HG03060 (cell line): ENCODE data around the gene AIFM2.

Source experiments
- ATAC-seq: cut with Tn5 transposase; IDR thresholded peaks from one replicate; pipeline ENCODE4 v1.9.1; 2021; ENCODE audit warnings: low read depth, moderate number of reproducible peaks; ENCODE audit not compliant: unreplicated experiment

AIFM2 gene

DNA sequence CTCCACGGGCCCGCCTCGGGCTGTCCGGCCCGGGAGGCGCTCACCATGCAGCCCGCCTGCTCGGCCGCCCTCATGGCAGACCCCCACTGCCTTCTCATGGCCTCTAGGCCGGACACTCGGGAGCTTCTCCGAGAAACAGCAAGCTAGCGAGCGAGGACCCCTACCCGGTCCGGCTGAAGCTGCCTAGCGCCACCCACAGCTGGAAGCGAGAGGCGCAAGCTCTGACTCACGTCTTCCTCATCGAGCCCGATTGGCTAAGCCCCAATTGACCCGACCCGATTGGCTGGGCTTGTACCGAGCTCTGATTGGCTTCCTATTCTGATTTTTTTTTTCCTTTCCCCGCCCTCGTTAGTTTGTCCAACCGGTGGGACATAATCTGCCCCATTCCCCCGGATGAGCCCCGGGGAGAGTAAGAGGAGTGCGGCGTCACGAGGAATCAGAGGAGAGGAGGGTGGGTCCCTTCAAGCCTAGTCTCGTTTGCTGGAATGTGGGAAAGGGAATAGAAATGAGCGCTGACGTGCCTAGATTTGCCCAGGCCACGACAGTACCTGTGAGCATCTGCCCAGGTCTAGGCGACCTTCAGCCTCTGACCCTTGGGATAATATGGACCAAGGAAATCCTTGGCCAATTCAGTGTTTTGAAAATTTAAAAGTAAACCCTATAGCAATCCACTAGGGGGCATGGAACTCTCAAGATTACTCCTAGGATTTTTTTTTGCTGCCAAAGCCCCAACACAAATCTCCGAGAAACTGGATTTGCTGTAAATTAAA lies 14.0 kb upstream of the AIFM2 start, which contains the start of gene TYSND1:
Gene TYSND1, minus strand, starts transcription at position 212 of the 770 bp plus-strand sequence. Its CDS starts 114 bp downstream, at position 98.
- ATAC-seq = peak; percentile 90

DNA sequence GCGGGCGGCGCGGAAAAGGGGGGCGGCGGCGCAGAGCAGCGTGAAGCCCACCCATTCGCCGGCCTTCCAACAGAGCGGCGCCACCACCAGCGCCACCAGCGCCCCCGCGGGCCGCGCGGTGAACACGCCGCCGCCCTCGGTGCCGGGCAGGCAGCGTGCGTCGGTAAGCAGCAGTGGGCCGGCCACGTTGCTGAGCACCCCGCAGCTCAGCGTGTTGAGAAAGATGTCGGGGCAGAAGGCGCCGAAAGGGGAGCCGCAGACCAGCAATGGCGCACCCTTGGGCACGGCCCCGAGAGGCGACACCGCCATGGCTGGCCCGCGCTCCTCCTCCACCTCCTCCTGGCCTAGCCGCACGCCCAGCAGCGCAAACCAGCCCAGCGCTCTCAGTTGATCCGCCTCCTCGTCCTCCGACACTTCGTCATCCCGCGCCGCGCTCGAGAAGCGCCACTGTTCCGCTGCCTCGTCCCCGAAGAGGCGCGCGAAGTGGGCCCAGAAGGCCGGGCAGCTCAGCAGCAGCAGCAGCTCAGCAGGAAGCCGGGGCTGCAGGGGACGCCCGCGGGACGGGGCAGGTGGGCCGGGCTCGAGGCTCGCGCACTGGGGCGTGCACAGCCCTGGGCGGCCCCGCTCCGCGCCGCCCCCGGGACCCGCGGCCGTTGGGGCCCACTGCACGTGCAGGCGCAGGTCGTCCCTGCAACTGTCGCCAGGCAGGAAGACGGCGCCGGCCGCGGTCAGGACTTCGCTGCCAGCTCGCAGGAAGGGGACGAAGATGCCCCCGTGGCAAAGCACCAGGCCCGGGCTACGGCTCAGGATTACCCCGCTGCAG lies 13.3 kb upstream of the AIFM2 start:
- ATAC-seq = peak; percentile 11

DNA sequence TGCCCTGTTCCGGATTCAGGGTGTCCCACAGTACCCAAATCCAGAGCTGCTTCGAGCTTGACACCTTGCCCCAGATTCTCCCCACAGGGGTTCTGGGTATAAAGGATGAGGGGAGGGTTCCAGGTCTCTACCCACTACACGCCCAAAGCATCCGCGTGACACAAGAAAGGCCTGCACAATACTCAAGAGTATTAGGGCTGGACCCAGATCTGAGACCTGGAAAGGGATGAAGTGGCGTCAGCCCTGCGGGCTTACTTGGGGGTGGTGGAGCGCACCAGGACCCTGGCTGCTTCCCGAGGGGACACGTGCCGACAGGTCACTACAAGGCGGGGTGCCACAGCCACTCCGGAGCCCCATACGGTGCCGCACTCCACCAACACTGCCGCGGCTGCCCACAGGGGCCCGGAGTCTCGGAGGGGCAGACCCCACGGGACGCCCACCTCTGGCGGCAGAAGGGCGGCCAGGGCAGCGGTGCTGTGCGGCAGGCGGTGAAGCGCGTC lies 12.6 kb upstream of the AIFM2 start:
- no peak for ATAC-seq

DNA sequence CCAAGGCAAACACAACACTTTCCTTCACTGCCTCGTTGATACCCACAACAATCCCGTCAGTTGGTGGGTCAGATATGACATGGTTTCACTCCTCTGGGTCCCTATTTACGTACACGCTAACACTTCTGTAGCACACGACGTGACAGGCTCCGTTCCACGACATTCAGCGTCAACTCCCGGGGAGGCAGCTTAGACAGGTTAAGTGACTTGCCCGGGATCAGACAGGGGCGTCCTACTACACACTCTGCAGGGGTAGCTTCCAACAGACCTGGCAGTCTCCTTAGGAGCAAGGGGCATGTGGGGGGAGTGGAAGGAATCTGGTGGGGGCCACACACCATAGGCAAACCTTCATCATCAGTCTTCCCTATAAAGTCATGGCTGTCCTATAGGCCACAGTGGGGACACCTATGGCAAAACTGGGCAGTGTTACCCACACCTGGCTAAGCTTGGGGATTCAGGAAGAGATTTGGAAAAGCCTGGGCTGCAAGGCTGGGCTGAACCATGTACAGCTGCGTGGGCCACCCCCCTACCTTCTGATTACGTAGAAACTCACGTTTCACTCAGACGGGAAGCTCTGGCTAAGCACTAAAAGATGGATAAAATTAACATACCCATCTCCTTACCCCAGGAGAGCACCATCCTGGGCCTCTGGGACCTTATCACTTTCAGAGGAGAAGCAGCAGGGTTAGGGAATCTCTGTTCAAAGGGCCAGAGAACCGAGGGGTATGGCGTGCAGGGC lies 11.9 kb upstream of the AIFM2 start:
- no peak for ATAC-seq

DNA sequence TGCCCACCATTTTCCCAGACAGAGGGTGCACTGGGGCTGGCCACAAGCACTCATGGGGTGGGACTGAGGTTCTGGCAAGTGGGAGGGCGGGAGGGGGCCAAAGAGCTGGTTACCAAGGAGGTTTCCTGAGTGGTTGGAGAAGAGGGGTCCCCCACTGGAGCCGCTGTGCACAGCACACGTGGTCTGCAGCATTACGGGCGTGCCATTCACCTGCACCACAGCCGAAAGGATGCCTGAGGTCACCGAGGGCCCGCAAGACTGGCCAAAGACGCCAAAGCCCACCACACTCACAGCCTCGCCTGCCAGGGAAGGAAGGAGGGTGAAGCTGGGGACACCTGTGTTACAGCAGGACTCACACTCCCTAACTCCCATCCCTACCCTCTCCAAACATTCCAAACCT lies 9.9 kb upstream of the AIFM2 start:
- ATAC-seq = no peak

DNA sequence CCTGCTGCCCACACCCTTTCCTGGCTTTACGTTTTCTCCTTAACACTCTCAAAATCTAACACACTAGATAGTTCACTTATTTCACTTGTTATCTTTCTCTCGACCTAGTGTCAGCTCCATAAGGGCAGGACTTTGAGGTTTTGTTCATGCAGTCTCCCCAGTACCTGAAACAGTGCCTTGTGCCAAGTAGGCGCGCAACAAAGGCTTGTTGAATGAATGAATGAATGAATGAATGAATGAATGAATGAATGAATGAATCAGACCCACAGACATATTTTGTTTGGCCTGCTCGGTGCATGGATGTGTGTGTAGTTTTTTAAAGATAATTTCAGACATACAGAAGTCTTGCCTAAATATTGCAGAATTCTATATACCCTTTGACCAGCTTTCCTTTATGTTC lies 7.7 kb upstream of the AIFM2 start:
- no peak for ATAC-seq

DNA sequence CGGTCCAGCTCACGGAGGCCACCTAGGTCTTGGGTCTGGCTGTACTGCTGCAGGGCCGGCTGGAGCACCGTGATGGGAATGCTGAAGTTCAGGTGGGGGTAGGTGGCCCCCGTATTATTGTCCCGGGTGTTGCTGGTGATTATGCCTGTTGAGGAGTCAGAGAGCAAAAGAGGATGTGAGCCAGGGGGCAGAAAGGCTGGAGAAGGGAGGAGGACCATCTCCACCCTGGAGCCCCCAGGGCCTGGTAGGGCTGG lies 7.3 kb upstream of the AIFM2 start:
- ATAC-seq = no peak

DNA sequence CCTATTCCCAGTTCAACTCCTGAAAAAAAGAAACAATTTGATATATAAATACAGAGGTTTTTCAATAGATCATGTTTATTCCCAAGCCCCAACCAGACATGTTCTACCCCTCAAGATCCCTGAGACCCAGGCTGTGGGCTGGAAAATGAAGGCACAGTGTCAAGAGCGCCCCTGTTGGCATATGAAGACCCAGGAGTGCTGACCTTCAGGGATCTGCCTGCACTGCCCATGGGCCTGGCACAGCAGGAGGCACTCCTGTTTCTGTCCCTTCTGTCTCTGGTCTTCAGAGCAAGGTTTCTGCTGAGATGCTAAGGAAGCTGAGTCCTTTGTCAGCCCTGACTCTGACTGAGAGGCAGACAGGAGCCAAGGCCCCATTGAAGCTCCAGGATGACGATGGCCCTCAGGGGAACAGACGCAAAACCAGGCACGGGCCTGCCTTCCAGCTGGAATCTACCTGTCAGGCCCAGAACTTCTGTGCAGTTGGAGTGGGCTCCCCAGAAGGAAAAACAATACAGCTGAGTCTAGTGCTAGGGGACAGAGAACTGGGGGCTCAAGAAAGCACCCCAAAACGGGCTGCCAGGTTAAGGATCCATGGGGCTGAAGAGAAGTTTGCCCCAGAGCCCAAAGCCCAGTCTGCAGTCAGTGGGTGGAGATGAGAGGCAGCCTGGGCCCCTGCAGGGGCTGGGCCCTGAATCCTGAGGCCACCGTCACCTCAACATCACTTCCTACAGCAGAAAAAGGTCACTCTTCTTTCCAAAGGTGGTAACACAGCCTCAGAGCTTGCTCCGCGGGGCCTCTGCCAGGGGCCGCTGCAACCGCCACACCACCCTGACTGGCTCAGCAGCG lies 6.7 kb upstream of the AIFM2 start:
- ATAC-seq = no peak

DNA sequence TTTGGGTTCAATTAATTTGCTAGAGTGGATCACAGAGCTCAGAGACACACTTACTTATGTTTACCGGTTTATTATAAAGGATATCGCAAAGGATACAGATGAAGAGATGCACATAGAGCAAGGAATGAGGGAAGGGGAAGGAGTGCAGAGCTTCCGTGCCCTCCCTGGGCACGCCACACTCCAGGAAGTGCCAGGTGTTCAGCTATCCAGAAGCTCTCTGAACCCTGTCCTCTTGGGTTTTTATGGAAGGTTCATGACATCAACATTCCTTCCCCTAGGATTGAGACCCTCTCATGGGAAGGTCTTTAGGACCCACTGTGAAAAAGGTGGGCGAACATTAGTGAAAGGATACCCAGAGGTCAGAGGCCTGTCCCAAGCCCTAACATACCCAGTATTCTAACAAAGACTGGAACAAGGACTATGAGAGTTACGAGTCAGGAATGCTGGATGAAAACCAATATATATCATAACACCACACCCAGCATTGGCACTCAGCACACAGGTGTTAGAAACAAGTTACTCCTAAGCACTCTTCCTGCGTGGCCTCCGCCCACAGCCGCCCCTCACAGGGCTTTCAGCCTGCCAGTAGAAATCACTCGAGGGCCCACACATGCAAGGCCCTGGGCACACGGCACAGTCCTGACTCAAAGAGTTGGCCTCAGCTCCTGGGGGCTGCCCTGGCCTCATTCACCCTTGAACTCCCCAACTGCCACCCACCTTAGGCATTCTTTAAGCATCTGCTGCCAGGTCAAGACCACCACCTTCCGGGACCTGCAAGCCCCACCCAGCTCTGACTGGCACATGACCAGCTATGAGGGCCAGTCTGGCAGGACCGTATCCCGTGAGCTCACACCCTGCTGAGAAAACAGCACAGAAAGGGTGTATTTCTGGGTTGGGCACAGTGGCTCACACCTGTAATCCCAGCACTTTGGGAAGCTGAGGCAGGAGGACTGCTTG lies 5.6 kb upstream of the AIFM2 start:
- no peak for ATAC-seq

DNA sequence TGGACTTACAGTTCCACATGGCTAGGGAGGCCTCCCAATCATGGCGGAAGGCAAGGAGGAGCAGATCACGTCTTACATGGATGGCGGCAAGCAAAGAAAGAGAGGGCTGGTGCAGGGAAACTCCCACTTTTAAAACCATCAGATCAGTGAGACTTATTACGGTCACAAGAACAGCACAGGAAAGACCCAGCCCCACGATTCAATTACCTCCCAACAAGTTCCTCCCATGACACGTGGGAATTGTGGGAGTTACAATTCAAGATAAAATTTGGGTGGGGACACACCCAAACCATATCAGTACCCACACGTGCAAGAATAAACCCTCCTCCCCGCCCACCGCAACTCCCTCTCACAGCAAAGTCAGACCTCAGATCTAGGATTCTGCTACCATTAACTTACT lies 4.5 kb upstream of the AIFM2 start:
- ATAC-seq = no peak

DNA sequence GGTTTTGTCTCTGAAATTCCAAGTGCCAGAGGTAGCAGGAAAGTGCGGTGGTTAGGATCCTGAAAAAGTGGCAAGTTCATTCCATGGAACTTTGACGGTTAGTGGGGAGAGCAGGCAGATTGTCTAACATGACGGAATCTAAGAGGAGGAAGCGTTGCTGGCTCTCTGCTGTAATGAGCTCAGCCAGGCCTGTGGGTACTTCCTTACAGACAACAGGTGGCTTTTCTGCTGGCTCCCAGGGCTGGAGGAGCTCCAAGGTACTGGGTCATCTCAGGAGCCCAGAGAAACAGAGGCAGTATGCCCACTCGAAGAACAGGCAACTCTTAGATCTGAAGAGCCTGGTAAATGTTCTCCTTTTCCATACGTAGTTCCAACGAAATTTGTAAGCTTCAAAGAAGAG lies 3.1 kb upstream of the AIFM2 start:
- no peak for ATAC-seq

DNA sequence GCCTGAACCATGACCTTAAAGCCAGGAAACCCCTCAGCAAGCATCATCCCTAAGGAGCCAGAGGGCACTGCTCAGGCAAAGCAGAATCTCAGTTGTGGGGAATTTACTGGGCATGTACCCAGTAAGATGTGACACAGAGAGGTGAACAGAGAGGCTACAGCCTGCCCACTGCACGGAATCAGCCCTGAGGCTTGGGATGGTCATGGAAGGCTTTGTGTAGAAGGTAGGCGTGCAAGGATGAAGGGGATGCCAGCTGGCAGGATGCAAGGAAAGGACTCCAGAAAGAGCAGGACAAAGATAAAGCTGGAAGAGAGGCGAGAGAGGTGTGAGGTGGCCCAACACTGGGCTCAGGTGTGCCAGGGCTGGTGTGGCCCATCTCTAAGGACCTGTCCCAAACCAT lies 2.4 kb upstream of the AIFM2 start:
- ATAC-seq = no peak

DNA sequence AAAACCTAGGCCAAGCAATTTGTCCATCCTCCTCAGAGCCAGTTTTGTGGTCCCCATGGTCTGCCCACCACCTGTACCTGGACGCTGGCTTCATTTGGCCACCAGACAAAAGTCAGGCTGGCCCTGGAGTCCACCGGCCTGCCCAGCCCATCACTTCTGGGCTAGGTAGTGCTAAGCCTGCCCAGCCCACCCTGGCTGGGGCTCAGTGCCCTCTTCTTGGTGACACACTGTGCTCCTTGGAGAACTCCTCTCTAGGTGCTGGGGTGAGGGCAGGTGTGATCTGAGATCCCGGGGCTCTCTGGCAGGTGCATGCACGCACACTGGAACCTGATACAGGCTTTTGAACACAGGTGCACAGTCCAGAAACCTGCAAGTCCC lies 1.1 kb downstream of the AIFM2 start:
- ATAC-seq = no peak

DNA sequence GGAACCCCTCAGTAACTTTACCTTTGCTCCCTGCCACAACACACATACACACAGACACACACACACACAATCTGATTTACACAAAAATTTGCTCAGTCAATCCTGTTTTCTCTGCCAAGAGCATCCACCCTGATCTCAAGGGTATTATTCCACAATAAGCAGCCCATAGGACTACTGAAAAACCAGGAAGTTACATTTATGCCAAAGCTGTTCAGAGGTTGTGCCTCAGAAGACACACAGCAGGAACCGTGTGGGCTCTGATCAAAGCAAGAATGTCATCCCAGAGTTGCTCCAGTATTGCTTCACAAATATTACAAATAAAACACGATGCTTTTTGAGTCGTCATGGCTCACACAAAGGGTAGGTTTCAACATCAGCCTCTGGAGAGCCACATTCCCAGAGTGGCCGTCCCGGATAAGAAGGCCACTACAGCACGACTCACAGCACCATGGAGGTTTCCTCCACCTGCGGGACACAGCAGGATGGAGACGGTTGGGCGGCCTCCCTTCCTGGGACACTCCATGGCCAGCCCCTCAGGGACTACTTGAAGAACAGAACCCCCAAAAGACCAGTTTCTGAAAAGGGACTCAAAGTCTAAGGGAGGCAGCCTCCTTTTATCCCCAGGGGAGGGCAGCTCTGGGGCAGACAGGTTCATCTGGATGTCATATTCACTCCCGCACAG lies 1.6 kb downstream of the AIFM2 start:
- ATAC-seq = no peak

DNA sequence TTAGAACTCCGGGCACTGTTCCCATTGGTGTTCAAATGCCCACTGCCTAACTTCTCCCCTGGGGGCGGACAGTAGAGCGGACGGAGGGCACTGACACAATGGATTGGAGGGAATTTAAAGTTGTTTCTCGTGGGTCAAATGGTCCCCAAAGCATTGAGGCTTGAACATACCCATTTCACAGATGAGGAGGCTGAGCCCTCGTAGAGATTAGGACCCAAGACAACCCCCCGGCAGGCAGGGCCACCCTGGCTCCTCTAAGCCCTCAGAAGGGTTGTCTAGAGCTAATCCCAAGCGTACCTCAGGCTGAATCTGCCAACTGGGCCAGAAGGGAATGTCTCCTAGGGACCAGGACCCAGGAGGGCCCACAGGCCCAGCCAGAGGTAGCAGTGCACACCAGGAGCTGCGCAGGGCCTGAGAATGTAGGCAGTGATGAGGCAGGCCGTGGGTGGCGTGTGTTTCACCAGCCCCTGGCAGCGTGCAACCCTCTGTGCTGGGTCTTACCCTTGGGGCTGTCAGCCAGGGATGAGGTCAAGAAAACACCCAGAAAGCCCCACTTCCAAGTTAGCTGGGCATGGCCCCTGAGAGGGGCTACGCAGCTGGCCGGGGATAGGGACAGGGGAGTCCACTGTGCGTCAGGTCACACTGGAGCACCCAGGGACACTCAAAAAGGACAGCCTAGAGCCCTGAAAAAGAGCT lies 5.8 kb downstream of the AIFM2 start:
- ATAC-seq = no peak

DNA sequence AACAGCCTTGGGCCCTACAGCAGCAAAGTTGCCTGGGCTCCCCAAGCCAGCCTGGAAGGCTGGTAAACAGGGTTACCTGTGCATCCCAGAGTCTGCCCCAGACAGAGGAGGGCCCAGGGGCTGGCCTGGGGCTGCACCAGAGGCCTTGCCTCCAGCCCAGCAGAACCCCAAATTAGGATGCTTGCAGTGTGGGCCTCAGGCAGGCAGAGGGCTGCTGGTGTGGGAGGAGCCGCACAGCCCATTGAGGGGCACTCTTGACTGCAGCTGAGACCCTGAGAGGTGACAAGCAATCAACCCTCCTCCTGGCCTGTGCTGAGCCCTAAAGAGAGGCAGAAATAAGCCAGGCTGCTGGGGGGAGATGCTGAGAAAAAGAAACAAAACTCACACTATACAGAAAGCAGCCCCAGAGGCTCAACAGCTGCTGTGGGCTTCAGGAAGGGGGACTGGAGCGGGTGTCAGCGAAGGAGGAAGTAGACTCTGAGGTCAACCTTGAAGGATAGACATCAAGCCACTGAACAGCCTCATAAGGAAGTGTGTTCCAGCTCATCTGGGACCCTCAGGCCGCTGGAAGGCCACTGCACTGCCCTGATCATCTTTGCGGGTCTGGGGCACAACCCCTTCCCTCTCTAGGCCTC lies 6.6 kb downstream of the AIFM2 start:
- no peak for ATAC-seq

DNA sequence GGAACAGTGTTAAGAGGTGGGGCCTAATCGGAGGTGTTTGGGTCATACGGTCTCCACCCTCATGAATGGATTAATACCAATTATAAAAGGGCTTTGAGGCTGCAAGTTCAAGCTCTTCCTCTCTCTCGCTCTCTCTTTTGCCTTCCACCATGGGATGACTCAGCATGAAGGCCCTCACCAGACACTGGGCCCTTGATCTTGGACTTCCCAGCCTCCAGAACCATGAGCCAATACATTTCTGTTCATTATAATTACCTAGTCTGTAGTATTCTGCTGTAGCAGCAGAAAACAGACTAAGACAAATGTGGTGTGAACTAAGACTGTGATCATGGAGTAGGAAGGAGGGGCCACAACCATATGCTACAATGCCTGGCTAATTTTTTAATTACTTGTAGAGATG lies 7.7 kb downstream of the AIFM2 start:
- ATAC-seq = no peak

DNA sequence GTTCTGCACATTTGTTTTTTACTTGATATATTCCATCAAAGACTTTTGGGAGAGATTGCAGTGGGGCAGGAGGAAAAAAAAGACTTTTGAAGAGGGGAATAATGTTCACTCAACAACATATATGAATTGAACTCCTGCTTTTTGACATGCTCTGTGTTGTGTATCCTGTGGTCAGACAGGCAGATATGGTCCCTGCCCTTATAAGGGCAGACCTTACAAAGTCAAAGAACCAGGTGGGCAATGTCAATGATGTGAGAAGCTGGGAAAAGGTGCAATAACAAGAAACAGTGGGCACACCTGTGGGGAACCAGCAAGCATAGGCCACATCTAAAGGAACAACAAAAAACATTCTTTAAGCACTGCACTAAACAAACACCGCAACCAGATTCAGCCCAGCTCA lies 8.2 kb downstream of the AIFM2 start:
- ATAC-seq = no peak
